Heart right ventricle (tissue), 16 donors: ENCODE data around the gene BPTF. TPM values are rescaled to one million over a fixed set of nuclear protein-coding genes. Genes with fewer than 3 reads are reported as not detected.

Experiments
- ATAC-seq, 8 donors: fragments of 200-7000 bp; cut with Tn5 transposase; one replicate each; pipeline ENCODE4 v1.9.1; 2020; ENCODE audit warnings: mild to moderate bottlenecking in 8 of 8, moderate library complexity in 8 of 8, moderate number of reproducible peaks in 1 of 8
- DNase-seq, 2 donors: peaks; one replicate each; pipeline ENCODE4 v3.0.0-alpha.2; 2020
- H3K27ac ChIP-seq, 10 donors: fragments of 200-600 bp; sonication (generic) in 2 of 10; one replicate each; pipeline versions ENCODE4 v1.5.0 to v1.8.0; 2020 to 2022; ENCODE audit warnings: mild to moderate bottlenecking in 3 of 10
- H3K27me3 ChIP-seq, 7 donors: fragments of 200-600 bp; one replicate each; pipeline ENCODE4 v1.8.0; 2021 to 2022; ENCODE audit warnings: mild to moderate bottlenecking in 2 of 7
- H3K36me3 ChIP-seq, 9 donors: fragments of 200-600 bp; sonication (generic) in 1 of 9; one replicate each; pipeline versions ENCODE4 v1.5.0 to v1.8.0; 2020 to 2022; ENCODE audit warnings: mild to moderate bottlenecking in 2 of 9
- H3K4me1 ChIP-seq, 9 donors: fragments of 200-600 bp; sonication (generic) in 1 of 9; one replicate each; pipeline versions ENCODE4 v1.5.0 to v1.8.0; 2020 to 2022; ENCODE audit warnings: mild to moderate bottlenecking in 4 of 9
- H3K4me3 ChIP-seq, 10 donors: fragments of 200-600 bp; sonication (generic) in 2 of 10; one replicate each; pipeline versions ENCODE4 v1.5.0 to v1.8.0; 2020 to 2022; ENCODE audit warnings: mild to moderate bottlenecking in 7 of 10, moderate library complexity in 2 of 10
- H3K9me3 ChIP-seq, 11 donors: fragments of 200-600 bp in 10 of 11; sonication (generic) in 2 of 11; one replicate each; pipeline versions ENCODE4 v1.5.0 to v1.8.0; 2013 to 2022; ENCODE audit warnings: mild to moderate bottlenecking in 2 of 11, control low read depth in 1 of 11, moderate library complexity in 1 of 11
- CTCF ChIP-seq, 9 donors: fragments of 200-600 bp; sonication (generic) in 2 of 9; IDR thresholded peaks; one replicate each; pipeline versions ENCODE4 v1.5.0 to v1.8.0; 2021 to 2022; ENCODE audit warnings: antibody characterized with exemption in 9 of 9, mild to moderate bottlenecking in 5 of 9, moderate library complexity in 1 of 9
- WGBS, 2 donors: extraction: QIAGEN DNeasy Blood & Tissue Kit; methylation state at CpG; one replicate each; pipeline ENCODE4 v1.1.7; 2013; ENCODE audit warnings: inconsistent platforms in 1 of 2; 5-methylcytosine and 5-hydroxymethylcytosine counted together
- intact Hi-C, 10 donors: fragments of 100-400 bp; cut with DNase I; formaldehyde crosslinking; loops; one replicate each; pipeline versions ENCODE4 v1.11.1 to v1.14.2; 2022
- polyA plus RNA-seq, 2 donors: library from polyadenylated mRNA; stranded (reverse); fragments of 200-250 nt; gene quantifications; one replicate each; pipeline ENCODE4 v1.2.3, GENCODE V29; 2013
- total RNA-seq, 10 donors: library from RNA; stranded (reverse); fragmentation: NEBNext Ultra II Directional in 3 of 10; extraction: Animal tissue kit (Norgen Biotek cat#: 25700) in 3 of 10; gene quantifications; one replicate each; pipeline versions ENCODE4 v1.2.1 to v1.2.4, GENCODE V29; 2021 to 2023
- donor health status: Arrhythmogenic right ventricular cardiomyopathy.
- donor health status: ischemic (EF 13 %, LVEDD 7.1; RV severe dilation, severe dysfunction).
- donor health status: healthy with polysubstance abuse.
- donor health status: DM: no; HTN: yes; CAD: no.
- donor health status: DM: no; HTN: no; CAD: no.
- donor health status: ischemic (EF 25% LVEDD 6.9; RV normal size, moderate dysfunction).
- donor health status: ischemic (EF 25% LVEDD 5.7; RV mildly dilated, moderate dysfunction).
- donor health status: healthy.
- donor health status: DM: yes; HTN: yes; CAD: no.
- donor health status: Ischemic cardiomyopathy.
- donor health status: ischemic (EF 35%, LVEDD 5.7; RV mildly dilated, moderate dysfunction).
- donor health status: nonischemic (EF 11% LVEDD 7.7; RV severe dilation, severe dysfunction).
- donor health status: DM: yes; HTN: yes; CAD: no.
- donor health status: PGD.
- donor health status: ischemic (EF 29% LVEDD 5.4; RV normal size, mild dysfunction).
- donor health status: nonischemic (EF 23%, LVEDD 6.1; RV moderate dilation, normal function).

The BPTF gene
- total and polyA plus RNA-seq, 12 donors, result 9.2 to 102 (median 76.9) TPM

DNA sequence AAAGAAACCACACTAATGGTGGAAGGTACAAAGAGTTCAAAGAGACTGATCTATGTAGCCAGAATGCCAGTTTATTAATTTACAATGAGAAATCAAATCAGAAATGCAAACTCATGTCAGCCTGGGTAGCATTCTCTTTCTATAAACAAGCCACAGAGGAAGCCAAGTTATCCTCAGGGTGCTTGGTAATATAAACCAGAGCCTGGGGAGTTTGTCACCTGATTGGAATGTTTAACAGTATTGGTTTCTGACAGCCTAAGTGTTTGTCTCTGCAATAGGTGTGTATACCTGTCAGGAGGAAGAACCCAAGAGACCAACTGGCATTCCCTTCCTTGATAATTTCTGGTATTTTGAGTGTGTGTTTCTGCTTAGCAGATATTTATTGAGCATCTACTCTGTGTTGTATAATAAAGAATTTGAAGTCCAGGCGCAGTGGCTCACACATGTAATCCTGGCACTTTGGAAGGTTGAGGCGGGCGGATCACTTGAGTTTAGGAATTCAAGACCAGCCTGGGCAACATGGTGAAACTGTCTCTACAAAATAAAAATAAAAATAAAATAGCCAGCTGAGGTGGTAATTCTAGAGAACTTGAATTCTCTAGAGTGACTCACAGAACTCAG is 174.1 kb downstream of the BPTF start:
- DNase-seq, result no peak
- Histone ChIP-seq H3K4me1 (peaks cover 3 to 22% (median 15%) of the 10 kb centered on the region in 9 donors), H3K27ac (no peak overlapping the region), H3K36me3 (no peaks in the 10 kb centered on the region), H3K4me3 (no peak overlapping the region), H3K9me3 (no peaks in the 10 kb centered on the region), H3K27me3 (peaks cover 0 to 17% (median 0%) of the 10 kb centered on the region in 7 donors)
- intact Hi-C loops, result no loop called here
- 92 to 95% methylated on average over 3 of the region's 3 CpGs for WGBS, 2 donors
- no peak for ATAC-seq
- no peak for TF ChIP-seq CTCF (IDR thresholded peaks at IDR 0.05)

DNA sequence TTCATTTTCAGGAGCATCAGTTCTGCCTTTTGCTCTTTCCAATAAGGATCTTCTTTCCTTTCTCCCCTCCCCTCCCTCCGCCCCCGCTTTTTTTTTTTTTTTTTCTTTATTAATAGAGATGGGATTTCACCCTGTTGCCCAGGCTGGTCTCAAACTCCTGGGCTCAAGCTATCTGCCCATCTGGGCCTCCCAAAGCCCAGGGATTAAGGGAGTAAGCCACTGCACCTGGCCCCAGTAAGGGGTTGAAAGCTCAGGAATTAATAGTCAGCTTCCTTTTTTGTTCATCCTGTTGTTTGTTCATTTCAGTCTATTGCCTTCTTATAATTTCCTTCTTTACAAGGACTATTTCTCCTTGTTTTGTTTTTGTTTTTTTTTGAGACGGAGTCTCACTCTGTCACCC is 178.9 kb downstream of the BPTF start:
- Histone ChIP-seq H3K9me3 (no peaks in the 10 kb centered on the region), H3K27me3 (no peaks in the 10 kb centered on the region), H3K4me3 (no peak overlapping the region), H3K36me3 (no peaks in the 10 kb centered on the region), H3K4me1 (no peaks in the 10 kb centered on the region), H3K27ac (no peak overlapping the region)
- ATAC-seq, result no peak
- intact Hi-C loops, result no loop called here
- WGBS, 2 donors, result 83 to 85% methylated on average over 3 of the region's 3 CpGs
- DNase-seq, result no peak
- TF ChIP-seq CTCF (IDR thresholded peaks at IDR 0.05), result no peak

- WGBS, 2 donors, result 46 to 55% methylated on average over 6 of the region's 6 CpGs
- peak in 6 of 8 donors; percentile 27 to 86 (median 51) for ATAC-seq
- Histone ChIP-seq H3K27me3 (no peaks in the 10 kb centered on the region), H3K36me3 (no peaks in the 10 kb centered on the region), H3K27ac (no peak overlapping the region), H3K9me3 (no peaks in the 10 kb centered on the region), H3K4me1 (peaks cover 0 to 3% (median 0%) of the 10 kb centered on the region in 9 donors), H3K4me3 (no peak overlapping the region)
- TF ChIP-seq CTCF (IDR thresholded peaks at IDR 0.05), result no peak
- intact Hi-C loops, result no loop called here
- peak in 1 of 2 donors; percentile 28 for DNase-seq
Measured at GRCh38 chr17:68006797-68007196, 181.5 kb downstream of the BPTF start.

DNA sequence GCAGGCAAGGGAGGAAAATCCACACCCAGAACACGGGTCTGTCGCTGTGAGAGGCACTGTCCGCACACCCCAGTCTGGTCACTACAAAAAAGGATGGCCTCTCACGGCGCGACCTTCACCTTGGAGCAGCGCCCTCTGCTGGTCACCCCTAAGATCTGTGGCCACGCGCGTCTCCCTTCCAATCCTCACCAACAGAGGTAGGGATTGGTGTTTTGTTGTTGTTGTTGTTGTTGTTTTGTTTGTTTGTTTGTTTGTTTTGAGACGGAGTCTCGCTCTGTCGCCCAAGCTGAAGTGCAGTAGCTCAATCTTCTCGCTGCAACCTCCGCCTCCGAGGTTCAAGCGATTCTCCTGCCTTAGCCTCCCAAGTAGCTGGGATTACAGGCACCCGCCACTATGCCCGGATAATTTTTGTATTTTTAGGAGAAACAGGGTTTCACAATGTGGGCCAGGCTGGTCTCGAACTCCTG is 185.9 kb downstream of the BPTF start:
- WGBS, 2 donors, result 46% methylated on average over 20 of the region's 20 CpGs
- Histone ChIP-seq H3K9me3 (no peaks in the 10 kb centered on the region), H3K27ac (no peak overlapping the region), H3K36me3 (no peaks in the 10 kb centered on the region), H3K27me3 (no peaks in the 10 kb centered on the region), H3K4me3 (no peak overlapping the region), H3K4me1 (peaks cover 0 to 3% (median 0%) of the 10 kb centered on the region in 9 donors)
- DNase-seq (peak; percentile 46 to 57), ATAC-seq (peak in 7 of 8 donors; percentile 57 to 84 (median 71))
- intact Hi-C loops, result loop anchor here in 1 of 10 donors (10.0 kb wide), 1 partner anchor 94 kb away; no protein-coding TSS in a partner anchor
- peak; percentile 29 to 77 (median 64) for TF ChIP-seq CTCF (IDR thresholded peaks at IDR 0.05)
